Measurements from ENCODE around the gene CPM. TPM values are rescaled to one million over a fixed set of nuclear protein-coding genes. Genes with fewer than 3 reads are reported as not detected.

CPM gene
- total and polyA plus RNA-seq, 2 of the 4 experiments (the other 2 are of a cell fraction) = 2.0 to 8.8 TPM

DNA sequence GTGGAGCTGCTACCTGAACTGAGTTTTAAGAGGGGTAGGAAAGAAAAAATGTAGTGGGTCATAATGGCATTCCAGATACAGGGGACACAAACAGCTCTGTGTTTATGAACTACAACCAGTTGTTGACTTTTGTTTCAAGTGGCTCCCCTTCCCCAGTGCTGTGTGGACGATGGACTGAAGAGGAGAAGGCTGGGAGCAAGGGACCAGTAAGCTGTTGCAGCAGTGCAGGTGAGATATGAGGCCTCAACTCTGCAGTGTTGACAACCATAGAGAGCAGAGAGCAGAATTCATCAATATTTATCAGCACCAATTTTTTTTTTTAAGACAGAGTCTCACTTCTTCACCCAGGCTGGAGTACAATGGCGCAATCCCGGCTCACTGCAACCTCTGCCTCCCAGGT lies 78.4 kb downstream of the CPM start:
- Histone ChIP-seq H4K8ac (ENCODE audit: low read depth in 2 of 2, low read length in 2 of 2) (no peak overlapping the region), H2BK15ac (ENCODE audit: low read depth, low read length) (no peak overlapping the region), H3K36me3 (ENCODE audit: control insufficient read depth, insufficient read depth, low read length) (no peaks in the 10 kb centered on the region), H3K9me3 (ENCODE audit: control insufficient read depth, insufficient read depth, low read length) (no peaks in the 10 kb centered on the region), H3K4me3 (ENCODE audit: insufficient read depth, low read depth, low read length) (no peak overlapping the region), H4K91ac (ENCODE audit: insufficient read depth, low read depth, low read length) (no peak overlapping the region), H3K14ac (replicated peaks; ENCODE audit: low read depth, low read length) (no peak overlapping the region), H3K27me3 (ENCODE audit: control insufficient read depth, insufficient read depth, low read length) (no peaks in the 10 kb centered on the region), H4K20me1 (ENCODE audit: insufficient read depth, low read length) (no peaks in the 10 kb centered on the region), H3K27ac (ENCODE audit: insufficient read depth, low read length) (no peak overlapping the region), H3K4ac (ENCODE audit: low read depth, low read length) (no peak overlapping the region), H2AK5ac (ENCODE audit: low read depth, low read length) (no peak overlapping the region), H2BK120ac (ENCODE audit: low read depth, low read length) (no peak overlapping the region), H3K4me1 (ENCODE audit: control insufficient read depth, insufficient read depth, low read length) (no peaks in the 10 kb centered on the region), H3K9me1 (ENCODE audit: insufficient read depth, low read length) (no peaks in the 10 kb centered on the region), H2AFZ (replicated peaks; ENCODE audit: low read length, poor library complexity) (no peak overlapping the region), H3K9ac (ENCODE audit: low read depth, low read length) (no peak overlapping the region), H3K56ac (ENCODE audit: extremely low read depth, insufficient read depth, low read length) (no peak overlapping the region), H3K23ac (ENCODE audit: low read depth, low read length) (no peak overlapping the region), H3K18ac (ENCODE audit: low read depth, low read length) (no peak overlapping the region), H2AK9ac (replicated peaks; ENCODE audit: low read depth, low read length, poor library complexity) (no peak overlapping the region), H2BK5ac (ENCODE audit: low read depth, low read length, poor library complexity, severe bottlenecking) (no peak overlapping the region), H3K79me1 (ENCODE audit: low read depth in 1 of 2, low read length in 2 of 2) (no peaks in the 10 kb centered on the region), H4K5ac (ENCODE audit: low read depth, low read length) (no peak overlapping the region), H2BK20ac (ENCODE audit: low read depth, low read length) (no peak overlapping the region), H3K4me2 (ENCODE audit: low read depth, low read length) (no peak overlapping the region)
- WGBS, 2 experiments (ENCODE audit: extremely low coverage in 2 of 2, insufficient read length in 1 of 2) = no CpG with 5 or more reads among the region's 3 CpGs
- TF ChIP-seq MAFK (IDR thresholded peaks at IDR 0.05; ENCODE audit: low read depth, low read length) (no peak), CEBPB (IDR thresholded peaks at IDR 0.05; ENCODE audit: low read depth, low read length) (no peak), MAZ (IDR thresholded peaks at IDR 0.05; ENCODE audit: borderline replicate concordance, low read depth, low read length) (no peak), MXI1 (IDR thresholded peaks at IDR 0.05; ENCODE audit: borderline replicate concordance, low read depth, low read length) (no peak), CHD1 (IDR thresholded peaks at IDR 0.05; ENCODE audit: low read depth, low read length) (no peak), RFX5 (IDR thresholded peaks at IDR 0.05; ENCODE audit: low read depth, low read length) (no peak), FOS (IDR thresholded peaks at IDR 0.05; ENCODE audit: low read depth, low read length) (no peak), BHLHE40 (IDR thresholded peaks at IDR 0.05; ENCODE audit: low read depth, low read length) (no peak), SMC3 (IDR thresholded peaks at IDR 0.05; ENCODE audit: low read depth, low read length) (no peak), RAD21 (IDR thresholded peaks at IDR 0.05; ENCODE audit: low read length) (no peak)
- TF ChIP-seq, protein P1, sequence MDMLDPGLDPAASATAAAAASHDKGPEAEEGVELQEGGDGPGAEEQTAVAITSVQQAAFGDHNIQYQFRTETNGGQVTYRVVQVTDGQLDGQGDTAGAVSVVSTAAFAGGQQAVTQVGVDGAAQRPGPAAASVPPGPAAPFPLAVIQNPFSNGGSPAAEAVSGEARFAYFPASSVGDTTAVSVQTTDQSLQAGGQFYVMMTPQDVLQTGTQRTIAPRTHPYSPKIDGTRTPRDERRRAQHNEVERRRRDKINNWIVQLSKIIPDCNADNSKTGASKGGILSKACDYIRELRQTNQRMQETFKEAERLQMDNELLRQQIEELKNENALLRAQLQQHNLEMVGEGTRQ (IDR thresholded peaks at IDR 0.05; ENCODE audit: low read depth, low read length) = no peak
- TF ChIP-seq, protein P2, sequence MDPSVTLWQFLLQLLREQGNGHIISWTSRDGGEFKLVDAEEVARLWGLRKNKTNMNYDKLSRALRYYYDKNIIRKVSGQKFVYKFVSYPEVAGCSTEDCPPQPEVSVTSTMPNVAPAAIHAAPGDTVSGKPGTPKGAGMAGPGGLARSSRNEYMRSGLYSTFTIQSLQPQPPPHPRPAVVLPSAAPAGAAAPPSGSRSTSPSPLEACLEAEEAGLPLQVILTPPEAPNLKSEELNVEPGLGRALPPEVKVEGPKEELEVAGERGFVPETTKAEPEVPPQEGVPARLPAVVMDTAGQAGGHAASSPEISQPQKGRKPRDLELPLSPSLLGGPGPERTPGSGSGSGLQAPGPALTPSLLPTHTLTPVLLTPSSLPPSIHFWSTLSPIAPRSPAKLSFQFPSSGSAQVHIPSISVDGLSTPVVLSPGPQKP (IDR thresholded peaks at IDR 0.05; ENCODE audit: borderline replicate concordance, low read depth, low read length) = no peak
- TF ChIP-seq, protein P3, sequence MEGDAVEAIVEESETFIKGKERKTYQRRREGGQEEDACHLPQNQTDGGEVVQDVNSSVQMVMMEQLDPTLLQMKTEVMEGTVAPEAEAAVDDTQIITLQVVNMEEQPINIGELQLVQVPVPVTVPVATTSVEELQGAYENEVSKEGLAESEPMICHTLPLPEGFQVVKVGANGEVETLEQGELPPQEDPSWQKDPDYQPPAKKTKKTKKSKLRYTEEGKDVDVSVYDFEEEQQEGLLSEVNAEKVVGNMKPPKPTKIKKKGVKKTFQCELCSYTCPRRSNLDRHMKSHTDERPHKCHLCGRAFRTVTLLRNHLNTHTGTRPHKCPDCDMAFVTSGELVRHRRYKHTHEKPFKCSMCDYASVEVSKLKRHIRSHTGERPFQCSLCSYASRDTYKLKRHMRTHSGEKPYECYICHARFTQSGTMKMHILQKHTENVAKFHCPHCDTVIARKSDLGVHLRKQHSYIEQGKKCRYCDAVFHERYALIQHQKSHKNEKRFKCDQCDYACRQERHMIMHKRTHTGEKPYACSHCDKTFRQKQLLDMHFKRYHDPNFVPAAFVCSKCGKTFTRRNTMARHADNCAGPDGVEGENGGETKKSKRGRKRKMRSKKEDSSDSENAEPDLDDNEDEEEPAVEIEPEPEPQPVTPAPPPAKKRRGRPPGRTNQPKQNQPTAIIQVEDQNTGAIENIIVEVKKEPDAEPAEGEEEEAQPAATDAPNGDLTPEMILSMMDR (conservative IDR thresholded peaks at IDR 0.05; ENCODE audit: low read depth, low read length) = no peak
- ChIA-PET CTCF (interaction anchor here (0.6 to 0.7 kb wide), 2 partner anchors 13 to 215 kb away, joined by 3 to 5 read pairs; no protein-coding TSS in a partner anchor), POLR2A (ENCODE audit: unreplicated experiment) (no interaction called here)
- ATAC-seq (ENCODE audit: low read depth) = no peak
- intact Hi-C loops (cut with micrococcal nuclease) = no loop called here
- no peak for DNase-seq
- BruUV-seq (replicated peaks) = no TSS peak
- in situ Hi-C loops (cut with MboI; ENCODE audit: low sequenced_read_pairs) = no loop called here
- dilution Hi-C loops (cut with HindIII; ENCODE audit: low sequenced_read_pairs, unreplicated experiment) = no loop called here
